B cell (primary cell): Measurements from ENCODE around the gene ZNF692.

Experiments
- CTCF ChIP-seq: fragments of 200-600 bp; IDR thresholded peaks from one replicate; pipeline ENCODE4 v1.8.0; 2022; ENCODE audit warnings: antibody characterized with exemption, mild to moderate bottlenecking
- EZH2 ChIP-seq: IDR thresholded peaks from 2 replicates; pipeline ENCODE4 v1.6.1; 2012; ENCODE audit warnings: borderline replicate concordance, low read depth, mild to moderate bottlenecking, moderate library complexity, low read length; ENCODE audit not compliant: insufficient read depth, poor library complexity, severe bottlenecking

- TF ChIP-seq CTCF (no peak), EZH2 (no peak)
Measured at GRCh38 chr1:248892590-248892989, 33.7 kb upstream of the ZNF692 start.
